Skeletal muscle satellite cell (primary cell): Measurements from ENCODE around the gene NQO1.

Experiments
- H3K27me3 ChIP-seq: 2 replicates; pipeline ENCODE4 v1.7.0; 2013; ENCODE audit warnings: low read length; ENCODE audit not compliant: control insufficient read depth, insufficient read depth
- H3K36me3 ChIP-seq: 2 replicates; pipeline ENCODE4 v1.7.0; 2013; ENCODE audit warnings: mild to moderate bottlenecking, control low read depth, low read length; ENCODE audit not compliant: insufficient read depth
- H3K4me1 ChIP-seq: 2 replicates; pipeline ENCODE4 v1.7.0; 2013; ENCODE audit warnings: low read length; ENCODE audit not compliant: control insufficient read depth, insufficient read depth
- H3K4me2 ChIP-seq: 2 replicates; pipeline ENCODE4 v1.7.0; 2013; ENCODE audit warnings: mild to moderate bottlenecking, low read length
- H3K4me3 ChIP-seq: 2 replicates; pipeline ENCODE4 v1.7.0; 2013; ENCODE audit warnings: low read length
- H3K9ac ChIP-seq: 2 replicates; pipeline ENCODE4 v1.7.0; 2013; ENCODE audit warnings: mild to moderate bottlenecking, low read depth, low read length, moderate library complexity
- H3K9me3 ChIP-seq: replicated peaks from 2 replicates; pipeline ENCODE4 v1.7.0; 2013; ENCODE audit warnings: mild to moderate bottlenecking, control low read depth, low read length

The NQO1 gene

DNA sequence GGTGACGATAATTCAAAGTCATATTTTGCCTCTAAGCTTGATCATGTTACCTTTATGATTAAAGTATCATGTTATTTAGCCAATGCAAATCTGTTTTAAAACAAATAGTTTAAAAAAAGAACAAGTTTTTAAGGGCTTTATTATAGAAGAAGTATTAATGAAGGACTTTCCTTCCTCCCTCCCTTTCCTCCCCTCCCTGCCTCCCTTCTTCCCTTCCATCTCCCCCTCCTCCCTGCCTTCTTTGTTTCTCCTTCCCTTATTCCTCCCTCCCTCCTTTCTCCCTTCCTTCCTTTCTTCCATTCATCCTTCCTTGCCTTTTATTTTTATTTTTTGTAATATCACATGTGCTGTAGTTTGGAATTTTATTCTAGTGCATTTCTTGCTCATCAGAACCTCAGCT lies 26.4 kb downstream of the NQO1 start:
- no peak overlapping the region for H3K9ac ChIP-seq
- peaks cover 61% of the 10 kb centered on the region for H3K36me3 ChIP-seq
- H3K4me2 ChIP-seq: no peak overlapping the region
- H3K4me3 ChIP-seq: no peak overlapping the region
- no peaks in the 10 kb centered on the region for H3K4me1 ChIP-seq
- no peaks in the 10 kb centered on the region for H3K27me3 ChIP-seq
- H3K9me3 ChIP-seq: no peaks in the 10 kb centered on the region

DNA sequence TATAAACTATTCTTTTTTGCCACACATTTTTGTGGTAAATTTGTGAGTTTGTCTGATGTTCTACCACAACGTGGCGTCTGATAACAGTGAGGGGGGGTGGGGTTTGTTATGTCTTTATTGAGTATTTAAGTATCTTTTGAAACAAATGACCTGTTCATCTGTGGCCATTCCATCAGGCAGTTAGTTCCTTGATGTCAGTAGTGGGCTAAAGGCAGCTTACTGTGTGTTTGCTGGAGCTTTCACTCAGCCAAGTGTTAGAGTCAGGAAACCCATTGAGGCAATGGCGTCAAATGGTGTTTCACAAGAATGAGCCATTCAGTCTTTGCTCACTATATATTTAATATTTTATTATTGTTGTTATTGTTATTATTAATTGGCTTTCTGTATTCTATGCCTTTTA lies 28.0 kb downstream of the NQO1 start:
- Histone ChIP-seq H3K4me1 (no peaks in the 10 kb centered on the region), H3K9ac (no peak overlapping the region), H3K4me2 (no peak overlapping the region), H3K27me3 (no peaks in the 10 kb centered on the region), H3K4me3 (no peak overlapping the region), H3K36me3 (peaks cover 73% of the 10 kb centered on the region), H3K9me3 (no peaks in the 10 kb centered on the region)

DNA sequence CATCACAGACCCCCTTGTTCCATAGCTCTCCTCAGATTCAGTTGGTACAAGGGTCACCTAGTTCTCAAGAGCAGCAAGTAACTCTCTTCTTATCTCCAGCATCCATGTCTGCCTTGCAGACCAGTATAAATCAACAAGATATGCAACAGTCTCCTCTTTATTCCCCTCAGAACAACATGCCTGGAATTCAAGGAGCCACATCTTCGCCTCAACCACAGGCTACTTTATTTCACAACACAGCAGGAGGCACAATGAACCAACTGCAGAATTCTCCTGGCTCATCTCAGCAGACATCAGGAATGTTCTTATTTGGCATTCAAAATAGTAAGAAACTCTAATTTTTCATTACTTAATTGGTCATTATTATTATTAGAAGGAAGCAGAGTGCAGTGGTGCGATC lies 32.4 kb downstream of the NQO1 start:
- no peaks in the 10 kb centered on the region for H3K4me1 ChIP-seq
- peaks cover 78% of the 10 kb centered on the region for H3K36me3 ChIP-seq
- H3K9me3 ChIP-seq: no peaks in the 10 kb centered on the region
- no peak overlapping the region for H3K4me2 ChIP-seq
- H3K27me3 ChIP-seq: no peaks in the 10 kb centered on the region
- H3K4me3 ChIP-seq: no peak overlapping the region
- no peak overlapping the region for H3K9ac ChIP-seq

DNA sequence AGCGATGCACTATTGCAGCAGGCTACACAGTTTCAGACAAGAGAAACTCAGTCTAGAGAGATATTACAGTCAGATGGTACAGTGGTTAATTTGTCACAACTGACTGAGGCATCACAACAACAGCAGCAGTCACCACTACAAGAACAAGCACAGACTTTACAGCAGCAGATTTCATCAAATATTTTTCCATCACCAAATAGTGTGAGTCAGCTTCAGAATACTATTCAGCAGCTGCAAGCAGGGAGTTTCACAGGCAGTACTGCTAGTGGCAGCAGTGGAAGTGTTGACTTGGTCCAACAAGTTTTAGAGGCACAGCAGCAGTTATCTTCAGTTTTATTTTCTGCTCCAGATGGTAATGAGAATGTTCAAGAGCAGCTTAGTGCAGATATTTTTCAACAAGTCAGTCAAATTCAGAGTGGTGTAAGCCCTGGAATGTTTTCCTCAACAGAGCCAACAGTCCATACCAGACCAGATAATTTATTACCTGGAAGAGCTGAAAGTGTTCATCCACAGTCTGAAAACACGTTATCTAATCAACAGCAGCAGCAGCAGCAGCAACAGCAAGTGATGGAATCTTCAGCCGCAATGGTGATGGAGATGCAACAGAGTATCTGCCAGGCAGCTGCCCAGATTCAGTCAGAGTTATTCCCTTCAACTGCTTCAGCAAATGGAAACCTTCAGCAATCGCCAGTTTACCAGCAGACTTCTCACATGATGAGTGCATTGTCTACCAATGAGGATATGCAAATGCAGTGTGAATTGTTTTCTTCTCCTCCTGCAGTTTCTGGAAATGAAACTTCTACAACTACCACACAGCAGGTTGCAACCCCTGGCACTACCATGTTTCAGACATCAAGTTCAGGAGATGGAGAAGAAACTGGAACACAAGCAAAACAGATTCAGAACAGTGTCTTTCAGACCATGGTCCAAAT lies 34.1 kb downstream of the NQO1 start:
- peaks cover 72% of the 10 kb centered on the region for H3K36me3 ChIP-seq

DNA sequence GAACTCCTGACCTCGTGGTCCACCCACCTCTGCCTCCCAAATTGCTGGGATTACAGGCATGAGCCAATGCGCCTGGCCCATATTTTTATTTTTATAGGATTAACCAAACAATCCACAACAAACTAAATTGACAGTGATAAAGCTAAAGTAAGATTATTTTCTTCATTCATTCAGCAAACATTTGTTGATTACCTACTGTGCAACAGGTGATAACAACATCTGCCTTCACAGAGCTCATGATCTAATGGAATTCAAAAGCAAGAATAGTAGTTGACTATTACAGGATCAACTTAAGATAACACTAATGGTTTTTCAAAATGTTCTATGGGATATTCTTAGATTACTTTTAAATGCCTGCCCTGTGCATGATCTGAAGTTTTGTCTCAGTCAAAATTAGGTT lies 37.8 kb downstream of the NQO1 start:
- Histone ChIP-seq H3K9me3 (no peaks in the 10 kb centered on the region), H3K4me1 (no peaks in the 10 kb centered on the region), H3K9ac (no peak overlapping the region), H3K4me2 (no peak overlapping the region), H3K4me3 (no peak overlapping the region), H3K27me3 (no peaks in the 10 kb centered on the region), H3K36me3 (peaks cover 54% of the 10 kb centered on the region)

More for the DNA sequence above, 34.1 kb downstream of the NQO1 start:
- Histone ChIP-seq H3K4me1 (no peaks in the 10 kb centered on the region), H3K4me2 (no peak overlapping the region), H3K9ac (no peak overlapping the region), H3K9me3 (no peaks in the 10 kb centered on the region), H3K4me3 (no peak overlapping the region), H3K27me3 (no peaks in the 10 kb centered on the region)

DNA sequence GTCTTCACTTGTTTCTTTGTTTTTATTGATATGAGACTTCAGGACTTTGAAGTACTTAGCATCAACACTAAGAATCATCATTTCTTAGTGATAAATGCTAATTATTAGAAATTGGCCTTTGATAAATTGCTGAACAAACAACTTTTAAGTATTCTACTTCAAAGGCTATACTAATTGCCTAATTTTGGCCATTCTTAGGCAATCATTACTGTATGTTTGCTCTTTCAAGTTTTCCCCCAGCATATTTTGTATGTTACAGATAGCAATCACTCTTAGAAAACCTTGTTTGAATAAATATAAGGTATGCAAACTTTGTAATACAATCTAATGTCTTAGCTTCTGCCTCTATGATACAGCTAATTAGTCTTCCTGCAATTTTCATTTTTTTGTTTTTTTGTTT lies 46.0 kb downstream of the NQO1 start:
- Histone ChIP-seq H3K4me3 (no peak overlapping the region), H3K36me3 (peaks cover 52% of the 10 kb centered on the region), H3K27me3 (no peaks in the 10 kb centered on the region), H3K4me2 (no peak overlapping the region), H3K4me1 (no peaks in the 10 kb centered on the region), H3K9me3 (no peaks in the 10 kb centered on the region), H3K9ac (no peak overlapping the region)

DNA sequence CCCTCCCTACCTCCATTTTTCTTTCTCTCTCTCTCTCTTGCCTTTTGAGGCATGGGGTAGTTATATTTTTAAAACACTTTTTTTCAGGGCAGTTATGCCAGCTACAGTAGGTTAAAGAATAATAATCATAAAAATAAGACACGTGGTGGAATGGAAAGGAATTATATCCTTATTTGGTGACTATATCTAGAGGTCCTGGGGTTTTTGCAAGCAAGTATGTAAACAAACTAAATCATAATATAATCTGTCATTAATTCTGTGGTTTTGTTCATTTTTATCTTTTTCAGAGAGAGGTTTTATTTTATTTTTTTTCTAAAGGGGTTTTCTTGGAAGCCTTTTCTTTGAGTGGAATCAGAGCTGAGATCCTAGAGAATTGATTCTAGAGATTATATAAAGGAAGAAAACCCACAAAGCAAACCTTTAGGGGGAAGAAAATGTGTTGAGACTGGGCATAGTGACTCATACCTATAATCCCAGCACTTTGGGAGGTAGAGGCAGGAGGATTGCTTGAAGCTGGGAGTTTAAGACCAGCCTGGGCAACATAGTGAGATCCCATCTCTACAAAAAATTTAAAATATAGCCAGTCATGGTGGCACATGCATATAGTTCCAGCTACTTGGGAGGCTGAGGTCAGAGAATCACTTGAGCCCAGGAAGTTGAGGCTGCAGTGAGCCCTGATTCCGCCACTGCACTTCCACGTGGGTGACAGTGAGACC lies 53.2 kb downstream of the NQO1 start:
- H3K9me3 ChIP-seq: no peaks in the 10 kb centered on the region
- no peaks in the 10 kb centered on the region for H3K27me3 ChIP-seq
- no peak overlapping the region for H3K4me2 ChIP-seq
- peaks cover 80% of the 10 kb centered on the region for H3K36me3 ChIP-seq
- H3K4me1 ChIP-seq: no peaks in the 10 kb centered on the region
- H3K9ac ChIP-seq: no peak overlapping the region
- H3K4me3 ChIP-seq: no peak overlapping the region

DNA sequence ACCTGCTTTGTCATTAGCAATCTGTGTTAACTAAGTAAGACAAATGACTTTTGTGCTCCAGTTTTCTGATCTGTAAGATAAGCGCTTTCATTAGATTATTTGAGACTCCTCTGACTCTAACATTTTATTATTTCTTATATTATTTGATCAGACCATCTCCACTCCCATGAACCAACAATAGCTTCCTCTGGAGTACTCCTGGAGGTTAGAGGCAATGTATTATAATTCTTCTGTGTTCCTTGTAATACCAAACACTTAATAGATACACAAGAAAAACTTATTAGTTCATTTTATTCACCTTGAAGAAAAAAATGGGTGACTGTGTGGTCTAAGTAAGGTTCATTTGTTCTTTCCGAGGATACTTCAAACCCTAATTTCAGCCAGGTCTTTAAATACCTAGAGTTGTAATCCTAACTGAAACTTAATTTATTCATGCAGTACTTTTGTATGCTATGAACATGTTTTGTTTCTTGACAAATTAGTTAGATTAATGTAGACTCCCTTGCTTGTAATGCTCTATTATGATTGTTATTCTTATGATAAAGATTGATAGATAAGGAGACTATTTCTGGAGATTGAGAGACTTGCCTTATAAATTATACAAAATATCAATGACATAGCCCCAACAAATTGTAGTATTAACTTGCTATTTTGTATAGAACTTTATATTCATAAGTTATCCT lies 53.9 kb downstream of the NQO1 start:
- Histone ChIP-seq H3K4me2 (no peak overlapping the region), H3K9ac (no peak overlapping the region), H3K27me3 (no peaks in the 10 kb centered on the region), H3K9me3 (no peaks in the 10 kb centered on the region), H3K4me3 (no peak overlapping the region), H3K36me3 (peaks cover 78% of the 10 kb centered on the region), H3K4me1 (no peaks in the 10 kb centered on the region)

DNA sequence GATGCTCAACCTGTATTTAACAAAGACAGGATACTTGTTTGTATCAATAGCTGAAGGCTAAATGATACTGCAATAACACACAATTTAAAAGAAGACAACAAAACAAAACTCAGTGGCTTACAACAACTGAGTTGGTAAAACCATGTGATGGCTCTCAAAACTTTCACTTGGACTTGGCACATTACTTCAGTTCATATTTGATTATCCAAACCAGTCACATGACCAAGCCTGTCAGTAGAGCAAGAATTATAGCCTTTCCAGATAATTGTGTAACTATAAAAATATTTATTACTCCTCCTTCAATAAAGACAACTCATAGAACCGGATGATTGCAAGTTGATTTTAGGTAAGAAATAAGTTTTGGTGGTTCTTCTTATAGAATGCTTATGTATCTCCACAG lies 56.8 kb downstream of the NQO1 start:
- H3K27me3 ChIP-seq: no peaks in the 10 kb centered on the region
- H3K4me3 ChIP-seq: no peak overlapping the region
- no peak overlapping the region for H3K4me2 ChIP-seq
- H3K36me3 ChIP-seq: peaks cover 58% of the 10 kb centered on the region
- no peak overlapping the region for H3K9ac ChIP-seq
- H3K4me1 ChIP-seq: no peaks in the 10 kb centered on the region
- H3K9me3 ChIP-seq: no peaks in the 10 kb centered on the region

DNA sequence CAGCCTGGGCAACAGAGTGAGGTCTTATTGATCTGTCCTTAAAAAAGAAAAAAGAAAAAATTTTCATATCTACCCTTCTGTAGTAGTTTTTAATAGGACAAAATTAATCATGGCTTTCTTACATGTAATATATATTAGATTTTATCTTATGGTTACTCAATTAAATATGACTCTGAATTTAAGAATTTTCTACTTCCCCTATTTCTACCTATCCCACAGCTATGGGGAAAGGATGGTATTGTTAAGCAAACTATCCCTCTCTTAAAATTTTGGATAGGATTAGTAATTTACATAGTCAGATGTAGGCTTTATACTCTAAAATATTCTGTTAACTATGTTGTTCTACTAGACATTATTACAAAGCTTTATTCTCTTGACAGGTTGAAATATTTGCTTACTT lies 62.5 kb downstream of the NQO1 start:
- Histone ChIP-seq H3K36me3 (peaks cover 39% of the 10 kb centered on the region), H3K27me3 (no peaks in the 10 kb centered on the region), H3K4me2 (no peak overlapping the region), H3K4me1 (no peaks in the 10 kb centered on the region), H3K4me3 (no peak overlapping the region), H3K9me3 (no peaks in the 10 kb centered on the region), H3K9ac (no peak overlapping the region)

DNA sequence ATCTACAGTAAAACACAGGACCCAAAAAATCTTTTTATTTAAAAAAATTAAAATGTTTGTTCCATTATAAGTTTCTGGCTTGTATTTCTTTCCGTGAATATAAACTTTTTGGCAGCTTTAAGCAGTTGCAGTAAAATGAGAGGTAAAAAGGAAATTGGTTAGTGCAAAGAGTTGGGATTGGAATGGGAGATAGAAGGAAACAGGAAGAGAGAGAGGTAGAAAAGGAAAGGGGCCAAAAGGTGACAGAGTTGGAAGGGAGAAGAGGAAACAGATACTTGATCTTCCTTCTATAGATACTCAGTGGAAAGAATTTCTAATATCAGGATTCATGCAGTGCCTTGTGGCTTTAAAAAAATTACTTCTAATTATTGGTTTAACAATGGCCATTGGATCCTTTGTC lies 63.5 kb downstream of the NQO1 start:
- Histone ChIP-seq H3K4me3 (no peak overlapping the region), H3K4me1 (no peaks in the 10 kb centered on the region), H3K9ac (no peak overlapping the region), H3K36me3 (peaks cover 42% of the 10 kb centered on the region), H3K4me2 (no peak overlapping the region), H3K9me3 (no peaks in the 10 kb centered on the region), H3K27me3 (no peaks in the 10 kb centered on the region)
